NCI-H460 (cell line): ENCODE data around the gene ZNF644. TPM values are rescaled to one million over a fixed set of nuclear protein-coding genes. Genes with fewer than 3 reads are reported as not detected.

Experiments used
- DNase-seq: peaks from one replicate; pipeline ENCODE4 v3.0.0-alpha.2; 2016; ENCODE audit warnings: low read depth; ENCODE audit errors: extremely low read depth
- total RNA-seq: library from RNA; depleted of rRNA; stranded (reverse); fragments of >200 nt; shearing (Covaris generic); gene quantifications from 2 replicates; pipeline ENCODE4 v1.2.3, GENCODE V29; 2014

The ZNF644 gene
- total RNA-seq, 1 experiment from 2014 or later = 43.2 TPM

DNA sequence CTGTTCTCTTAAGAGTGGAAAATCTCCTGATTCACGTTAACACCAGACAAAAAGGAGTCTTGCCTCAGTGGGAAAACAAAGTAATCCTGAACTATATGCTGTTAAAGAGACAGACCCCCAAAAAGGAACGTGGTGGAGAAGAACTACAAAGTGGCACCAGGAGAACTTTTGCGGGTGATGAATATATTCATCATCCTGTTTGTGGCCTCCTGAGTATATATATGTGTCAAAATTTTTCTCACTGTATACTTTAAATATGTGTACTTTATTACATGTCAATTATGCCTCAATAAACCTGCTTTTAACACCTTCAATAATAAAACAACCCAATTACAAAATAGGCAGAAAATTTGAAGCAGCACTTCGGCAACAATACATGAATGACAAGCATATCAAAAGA is 31.1 kb downstream of the ZNF644 start:
- no peak for DNase-seq

DNA sequence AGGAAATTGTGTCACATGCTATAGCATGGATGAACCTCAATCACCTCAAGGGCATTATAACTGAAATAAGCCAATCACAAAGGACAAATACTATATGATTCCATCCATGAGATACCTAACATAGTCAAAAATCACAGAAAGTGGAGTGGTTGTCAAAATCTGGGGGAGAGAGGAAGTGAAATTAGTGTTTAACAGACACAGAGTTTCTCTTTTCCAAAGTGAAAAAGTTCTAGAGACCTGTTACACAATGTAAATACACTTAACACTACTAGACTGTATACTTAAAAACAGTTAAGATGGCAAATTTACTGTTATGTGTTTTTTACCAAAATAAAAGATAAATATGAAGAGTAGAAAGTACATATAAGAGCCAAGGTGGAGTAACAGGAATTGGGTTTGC is 31.8 kb downstream of the ZNF644 start:
- DNase-seq = no peak

DNA sequence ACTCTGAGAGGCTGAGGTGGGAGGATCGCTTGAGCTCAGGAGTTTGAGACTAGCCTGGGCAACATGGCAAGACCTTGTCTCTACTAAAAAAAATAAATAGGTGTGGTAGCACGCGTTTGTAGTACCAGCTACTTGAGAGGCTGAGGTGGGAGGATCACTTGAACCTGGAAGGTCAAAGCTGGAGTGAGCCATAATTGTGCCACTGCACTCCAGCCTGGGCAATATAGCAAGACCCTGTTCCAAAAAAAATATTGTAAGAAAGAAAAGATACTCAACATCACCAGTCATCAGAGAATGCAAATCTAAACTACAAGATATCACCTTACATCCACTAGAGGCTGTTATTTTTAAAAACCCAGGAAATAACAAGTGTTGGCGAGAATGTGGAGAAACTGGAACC is 32.5 kb downstream of the ZNF644 start:
- DNase-seq = no peak

DNA sequence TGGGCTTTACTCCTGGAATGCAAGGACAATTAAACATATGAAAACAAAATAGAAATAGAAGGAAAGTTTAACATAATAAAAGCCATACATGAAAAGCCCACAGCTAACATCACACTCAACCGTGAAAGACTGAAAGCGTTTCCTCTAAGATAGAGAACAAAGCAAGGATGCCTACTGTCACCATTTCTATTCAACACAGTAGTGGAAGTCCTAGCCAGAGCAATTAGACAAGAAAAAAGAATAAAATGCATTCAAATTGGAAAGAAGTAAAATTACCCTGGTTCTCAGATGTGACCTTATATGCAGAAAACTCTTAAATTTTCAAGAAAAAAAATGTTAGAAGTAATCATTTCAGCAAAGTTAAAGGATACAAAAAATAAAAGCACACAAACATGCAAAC is 34.0 kb downstream of the ZNF644 start:
- DNase-seq = no peak

DNA sequence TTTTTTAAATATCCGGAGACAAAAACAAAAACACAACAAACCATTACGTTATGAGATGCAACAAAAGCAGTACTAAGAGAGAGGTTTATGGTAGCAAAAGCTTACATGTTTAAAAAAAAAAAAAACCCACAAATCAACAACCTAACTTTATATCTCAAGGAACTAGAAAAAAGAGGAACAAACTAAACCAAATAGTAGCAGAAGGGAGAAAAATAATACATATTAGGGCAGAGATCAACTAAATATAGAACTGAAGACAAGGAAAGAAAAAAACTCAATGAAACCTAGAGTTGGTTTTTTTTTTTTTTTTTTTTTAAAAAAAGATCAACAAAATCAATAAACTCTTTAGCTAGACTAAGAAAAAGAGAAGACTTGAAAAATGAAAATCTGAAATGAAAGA is 34.9 kb downstream of the ZNF644 start:
- no peak for DNase-seq

DNA sequence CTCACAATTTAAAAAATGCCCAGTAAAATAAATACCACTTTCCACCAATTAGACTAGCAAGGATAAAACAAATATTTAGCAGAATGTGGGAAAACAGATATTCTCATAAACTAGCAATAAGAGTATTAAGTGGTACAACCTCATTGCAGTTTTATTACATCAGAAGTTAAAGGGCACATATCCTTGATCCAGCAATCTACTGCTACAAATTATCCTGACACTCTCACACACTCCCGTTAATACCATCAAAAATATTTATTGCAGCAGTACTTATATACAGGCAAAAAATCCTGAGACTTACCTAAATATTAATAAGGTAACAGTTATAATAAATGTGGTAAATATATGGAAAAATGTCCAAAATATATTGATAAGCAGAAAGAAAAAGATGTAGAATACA is 44.3 kb downstream of the ZNF644 start:
- DNase-seq = no peak

DNA sequence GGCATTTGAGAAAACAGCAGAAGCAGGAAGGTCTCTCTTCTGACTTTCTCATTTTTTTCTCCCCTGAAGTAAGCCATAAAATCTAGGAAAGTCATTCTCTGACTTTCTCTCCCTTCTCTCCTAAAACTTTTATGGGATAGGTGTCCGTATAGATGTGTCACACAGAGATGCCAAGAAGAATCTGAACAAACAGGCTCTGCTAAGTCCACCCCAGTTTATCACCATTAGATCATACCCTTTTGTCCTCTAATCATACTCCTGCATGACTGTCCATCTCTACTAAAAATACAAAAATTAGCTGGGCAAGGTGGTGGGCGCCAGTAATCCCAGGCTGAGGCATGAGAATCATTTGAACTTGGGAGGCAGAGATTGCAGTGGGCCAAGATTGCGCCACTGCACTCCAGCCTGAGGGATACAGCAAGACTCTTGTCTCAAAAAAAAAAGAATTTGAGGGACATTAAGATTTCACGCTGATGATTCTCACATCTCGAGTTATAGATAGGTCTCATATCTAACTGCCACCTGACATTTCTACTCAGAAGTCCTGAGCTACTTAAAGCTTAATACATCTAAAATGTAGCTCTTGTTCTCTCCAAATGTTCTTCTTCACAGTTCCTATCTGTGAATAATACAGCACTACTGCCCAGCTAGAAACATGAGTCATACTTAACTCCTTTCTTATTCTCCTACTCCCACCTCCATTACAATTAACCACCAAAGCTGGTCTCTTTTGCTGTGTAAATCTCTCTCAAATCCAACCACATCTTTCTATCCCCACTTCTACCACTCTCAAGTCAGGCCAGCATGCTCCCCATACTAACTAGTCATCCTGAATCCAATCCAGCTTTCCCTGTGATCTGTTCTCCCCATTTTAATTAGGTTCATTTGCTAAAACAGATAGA is 47.7 kb downstream of the ZNF644 start:
- DNase-seq = no peak

DNA sequence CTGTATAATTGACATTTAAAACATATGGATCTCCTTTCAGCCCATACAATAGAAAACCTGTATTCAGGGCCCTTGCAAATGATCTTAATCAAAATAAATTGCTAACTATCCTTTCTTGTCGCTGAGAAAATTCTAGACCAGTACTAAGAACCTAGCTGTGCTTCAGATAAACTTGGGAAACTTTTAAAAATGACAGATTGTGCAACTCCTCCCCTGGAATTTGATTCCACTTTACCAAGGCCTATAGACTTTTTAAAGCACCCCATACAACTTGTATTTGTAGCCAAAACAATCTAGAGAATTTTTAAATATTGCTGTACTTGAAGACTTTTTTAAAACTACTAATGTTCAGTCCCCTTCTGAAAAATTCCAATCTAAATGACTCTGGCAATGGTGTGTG is 51.6 kb downstream of the ZNF644 start:
- no peak for DNase-seq

DNA sequence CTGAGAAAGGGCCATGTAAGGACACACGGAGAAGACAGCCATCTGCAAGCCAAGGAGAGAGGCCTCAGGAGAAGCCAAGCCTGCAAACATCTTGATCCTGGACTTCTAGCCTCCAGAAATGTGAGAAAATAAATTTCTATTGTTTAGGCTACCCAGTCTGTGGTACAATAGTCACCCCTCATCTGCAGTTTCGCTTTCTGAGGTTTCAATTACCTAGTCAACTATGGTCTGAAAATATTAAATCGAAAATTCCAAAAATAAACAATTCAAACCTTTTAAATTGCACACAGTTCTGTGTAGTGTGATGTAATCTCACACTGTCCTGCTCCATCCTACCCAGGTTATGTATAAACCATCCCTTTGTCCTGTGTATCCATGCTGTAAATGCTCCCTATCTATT is 52.6 kb downstream of the ZNF644 start:
- no peak for DNase-seq

DNA sequence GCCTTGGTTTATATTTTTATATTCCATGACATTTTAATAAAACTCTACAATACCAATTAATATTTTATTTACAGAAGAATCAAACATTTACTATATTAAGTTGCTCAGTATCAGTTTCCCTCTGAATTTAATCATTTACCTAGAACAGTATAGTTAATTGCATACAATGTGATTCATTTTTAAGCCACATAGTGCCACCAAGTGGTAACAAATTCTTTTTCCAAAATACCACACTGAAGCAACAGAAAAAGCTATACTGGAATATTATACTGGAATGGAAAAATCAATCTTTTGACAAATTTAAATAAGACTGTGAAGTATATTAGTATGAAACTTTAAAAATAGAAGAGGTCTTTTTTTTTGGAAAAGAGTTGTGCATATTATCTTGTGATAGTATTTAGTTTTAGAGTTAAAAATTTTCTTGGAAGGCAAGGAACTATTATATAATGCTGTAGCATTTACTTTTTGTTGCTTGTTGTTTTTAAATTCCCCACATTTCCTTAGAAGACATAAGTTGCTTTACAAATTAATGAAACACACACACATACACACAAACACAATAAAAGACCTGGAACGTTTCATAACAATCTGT is 57.3 kb downstream of the ZNF644 start:
- peak; percentile 5 for DNase-seq

DNA sequence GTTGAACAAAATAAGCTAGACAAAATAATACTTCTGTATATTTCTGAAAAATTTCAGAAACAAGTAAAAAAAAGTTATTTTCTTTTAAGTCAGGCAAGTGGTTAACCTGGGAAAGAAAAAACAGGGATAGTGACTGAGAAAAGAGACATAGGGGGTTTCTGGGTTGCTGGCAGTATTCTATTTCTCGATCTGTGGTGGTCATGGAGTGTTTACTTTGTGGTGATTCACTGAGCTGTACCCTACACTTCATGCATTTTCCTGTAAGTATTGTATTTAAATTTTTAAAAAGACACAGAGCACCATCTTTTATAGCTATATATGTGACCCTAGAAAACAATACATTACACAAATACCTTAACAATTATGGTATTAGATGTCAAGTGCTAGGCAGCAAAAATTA is 58.2 kb downstream of the ZNF644 start:
- DNase-seq = no peak

DNA sequence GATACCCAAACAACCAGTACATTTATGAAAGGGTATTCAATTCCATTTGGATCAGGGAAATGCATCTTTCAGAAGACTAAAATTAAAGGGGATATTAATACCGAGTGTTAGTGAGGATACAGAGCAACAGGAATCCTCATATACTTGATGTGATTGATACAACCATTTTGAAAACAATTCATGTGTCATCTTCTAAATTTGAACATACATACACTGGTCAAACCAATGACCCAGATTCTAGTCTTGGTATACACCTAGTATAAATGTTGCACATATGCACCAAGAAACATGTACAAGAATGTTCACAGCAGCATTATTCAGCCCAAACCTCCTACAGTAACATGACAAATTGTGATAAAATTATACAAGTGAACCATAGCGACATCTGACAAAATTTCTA is 58.6 kb downstream of the ZNF644 start:
- DNase-seq = no peak

DNA sequence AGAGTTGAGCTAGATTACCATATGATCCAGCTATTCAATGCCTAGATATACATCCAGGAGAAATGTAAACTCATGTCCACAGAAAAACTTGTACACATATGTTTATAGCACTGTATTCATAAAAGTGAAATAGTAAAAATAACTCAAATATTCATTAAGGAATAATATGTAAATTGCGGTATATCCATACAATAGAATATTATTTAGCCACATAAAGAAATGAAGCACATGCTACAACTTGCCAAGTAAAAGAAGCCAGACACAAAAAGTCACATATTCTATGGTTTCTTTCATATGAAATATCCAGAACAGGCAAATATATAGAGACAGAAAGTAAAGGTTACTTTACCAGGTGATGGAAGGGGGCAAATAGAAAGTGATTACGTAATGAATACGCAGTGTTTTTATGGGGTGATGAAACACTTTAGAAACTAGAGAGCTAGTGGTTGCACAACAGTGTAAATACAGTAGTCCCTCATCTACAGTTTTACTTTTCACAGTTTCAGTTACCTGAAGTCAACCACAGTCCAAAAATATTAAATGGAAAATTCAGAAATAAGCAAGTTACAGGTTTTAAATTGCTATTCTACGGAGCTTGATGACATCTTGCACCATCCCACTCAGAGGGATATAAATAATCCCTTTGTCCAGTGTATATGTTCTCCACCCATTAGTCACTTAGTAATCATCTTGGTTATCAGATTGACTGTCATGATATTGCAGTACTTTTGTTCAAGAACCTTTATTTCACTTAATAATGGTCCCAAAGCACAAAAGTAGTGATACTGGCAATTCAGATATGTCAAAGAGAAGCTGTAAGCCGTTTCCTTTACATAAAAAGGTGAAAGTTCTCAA is 62.3 kb downstream of the ZNF644 start:
- DNase-seq = no peak

DNA sequence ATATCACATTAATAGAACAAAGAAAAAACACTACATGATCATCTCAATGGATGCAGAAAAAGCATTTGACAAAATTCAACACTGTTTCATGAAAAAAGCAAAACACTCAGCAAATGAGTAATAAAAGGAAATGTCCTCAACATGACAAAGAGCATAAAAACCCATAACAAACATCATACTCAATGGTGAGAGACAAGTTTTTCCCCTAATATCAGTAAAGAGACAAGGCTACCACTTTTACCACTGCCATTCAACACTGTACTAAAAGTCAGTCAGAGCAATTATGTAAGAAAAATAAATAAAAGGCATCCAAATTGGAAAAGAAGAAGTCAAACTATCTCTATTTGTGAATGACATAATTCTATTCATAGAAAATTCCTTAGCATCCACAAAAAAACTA is 64.3 kb downstream of the ZNF644 start:
- no peak for DNase-seq

DNA sequence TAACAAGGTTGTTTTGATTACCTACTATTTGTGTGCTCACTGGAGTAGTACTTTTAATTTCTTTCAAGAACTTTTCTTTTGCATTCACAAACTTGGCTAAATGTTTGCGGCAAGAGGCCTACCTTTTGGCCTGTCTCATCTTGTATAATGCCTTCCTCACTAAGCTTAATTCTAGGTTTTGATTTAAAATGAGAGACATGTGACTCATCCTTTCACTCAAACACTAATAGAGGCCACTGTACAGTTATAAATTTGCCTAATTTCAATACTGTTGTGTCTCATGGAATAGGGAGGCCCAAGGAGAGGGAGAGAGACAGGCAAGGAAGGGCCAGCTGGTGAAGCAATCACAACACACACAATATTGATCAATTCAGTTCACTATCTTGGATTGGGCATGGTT is 66.1 kb downstream of the ZNF644 start:
- no peak for DNase-seq

DNA sequence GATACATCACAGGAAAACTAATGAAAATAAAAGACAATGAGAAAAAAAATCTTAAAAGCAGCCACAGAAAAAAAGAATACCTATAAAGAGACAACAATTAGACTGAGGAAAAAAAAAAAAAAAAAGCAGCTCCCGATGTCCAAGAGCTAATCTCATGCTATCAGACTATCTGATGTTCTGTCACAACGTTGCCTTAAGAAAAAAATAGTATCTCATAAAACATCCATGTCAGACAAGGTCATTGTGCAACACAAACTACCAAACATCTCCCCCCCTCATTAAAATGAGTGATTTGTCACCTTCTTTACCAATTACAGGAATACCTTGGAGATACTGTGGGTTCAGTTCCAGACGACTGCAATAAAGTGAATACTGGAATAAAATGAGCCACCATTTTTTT is 68.9 kb downstream of the ZNF644 start:
- DNase-seq = no peak

DNA sequence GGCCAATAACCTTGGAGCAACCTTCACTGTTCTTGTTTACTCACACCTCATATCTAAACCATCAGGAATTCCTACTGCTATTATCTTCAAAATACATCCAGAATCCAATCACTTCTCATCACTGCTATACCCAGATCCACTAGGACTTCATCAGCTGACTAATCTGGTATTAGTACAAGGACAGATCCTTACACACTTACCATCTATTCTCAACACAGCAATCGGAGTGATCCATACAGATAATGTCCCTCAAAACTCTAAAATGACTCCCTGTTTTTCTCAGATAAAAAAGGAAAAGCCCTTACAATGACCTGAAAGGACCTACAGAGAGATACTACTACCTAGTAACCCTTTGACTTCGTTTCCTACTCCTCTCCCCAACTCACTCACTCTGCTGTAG is 70.8 kb downstream of the ZNF644 start:
- no peak for DNase-seq

DNA sequence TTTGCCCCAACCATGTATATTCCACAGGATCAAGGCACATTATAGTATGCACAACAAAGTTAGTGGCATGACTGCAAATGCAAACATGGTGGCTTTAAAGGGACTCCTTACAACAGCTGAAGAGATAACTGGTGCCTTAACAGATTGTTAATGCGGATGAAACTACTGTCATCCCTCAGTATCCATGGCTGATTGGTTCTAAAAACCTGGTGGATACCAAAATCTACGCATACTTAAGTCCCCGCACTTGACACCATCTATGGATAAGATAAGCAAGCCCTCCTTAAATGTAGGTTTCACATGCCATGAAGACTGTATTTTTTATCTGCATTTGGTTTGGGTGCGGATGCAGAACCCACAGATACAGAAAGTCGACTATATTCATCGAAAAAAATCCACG is 73.5 kb downstream of the ZNF644 start:
- no peak for DNase-seq

DNA sequence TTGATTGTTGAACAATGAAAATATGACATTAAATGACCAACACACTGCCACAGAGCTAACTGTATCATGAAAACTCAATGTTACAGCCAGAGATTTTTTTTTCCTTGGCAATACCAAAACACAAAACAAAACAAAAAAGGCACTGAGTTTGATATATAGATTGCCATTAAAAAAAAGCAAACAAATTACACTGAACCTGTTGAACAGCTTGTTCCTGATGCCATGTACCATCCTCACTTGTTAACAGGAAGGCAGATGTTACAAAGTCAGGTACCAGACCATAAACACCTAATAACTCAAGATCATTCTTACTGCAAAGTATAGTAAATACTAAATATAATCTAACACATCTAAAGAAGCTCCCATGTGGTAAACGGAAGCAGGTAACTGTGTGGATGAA is 75.2 kb downstream of the ZNF644 start:
- no peak for DNase-seq

DNA sequence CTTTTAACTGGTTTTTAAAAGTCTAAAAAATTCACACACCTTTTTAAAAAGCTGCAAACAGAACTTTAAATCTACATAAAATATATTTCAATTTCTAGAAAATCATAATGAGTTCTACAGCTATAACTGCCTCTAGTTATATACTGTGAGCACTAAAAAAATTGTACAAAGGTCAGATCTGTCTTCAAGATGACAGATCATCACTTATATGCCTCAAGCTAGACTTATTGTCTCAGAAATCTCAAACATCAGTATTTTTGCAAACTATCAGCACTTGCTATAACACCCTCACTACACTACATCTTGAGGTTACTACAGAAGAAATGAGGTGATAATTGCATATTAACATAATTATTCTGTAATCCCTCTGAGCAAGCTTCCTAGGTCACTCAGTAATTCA is 76.5 kb downstream of the ZNF644 start:
- no peak for DNase-seq

DNA sequence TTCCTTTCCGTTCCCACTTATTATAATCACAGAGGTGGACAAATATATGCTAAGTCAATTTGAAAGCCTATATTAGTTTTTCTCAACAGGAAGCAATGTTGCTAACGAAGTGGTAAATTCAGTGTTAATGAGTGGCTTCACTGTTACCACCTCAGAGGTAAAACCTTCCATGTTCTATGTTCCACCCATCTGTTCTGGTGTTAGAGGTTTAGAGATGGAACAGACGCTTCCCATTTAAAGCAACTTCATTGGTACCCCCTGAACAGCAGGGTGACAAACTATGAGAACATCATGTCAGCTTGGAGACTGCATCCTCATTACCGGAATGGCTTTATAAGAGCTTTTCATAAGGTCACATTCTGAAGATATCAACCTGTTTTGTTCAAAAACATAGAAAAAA is 77.9 kb downstream of the ZNF644 start:
- no peak for DNase-seq

DNA sequence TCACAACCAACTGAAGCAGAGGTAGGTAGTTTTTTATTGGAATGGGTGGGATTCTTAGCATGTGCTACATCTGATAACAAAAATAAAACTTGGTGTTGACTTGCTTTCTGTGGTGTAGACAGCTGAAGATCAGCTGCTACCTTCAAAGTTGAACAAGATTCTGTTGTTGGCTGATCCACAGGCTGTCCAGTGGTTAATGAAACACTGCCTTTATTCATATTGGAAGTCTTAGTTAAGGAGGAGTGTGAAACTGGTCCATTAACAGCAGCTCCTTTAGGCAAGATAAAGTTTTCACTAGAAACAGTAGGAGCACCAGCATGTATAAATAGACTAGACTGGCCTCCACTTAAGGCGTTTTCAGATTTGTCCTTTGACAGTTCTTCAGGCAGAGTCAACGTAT is 81.1 kb downstream of the ZNF644 start:
- DNase-seq = no peak
